ENCODE data around the gene ROR1. TPM values are rescaled to one million over a fixed set of nuclear protein-coding genes. Genes with fewer than 3 reads are reported as not detected.

Gene ROR1
- total RNA-seq, 4 donors from 2014 or later, result 5.1 to 7.3 (median 6.5) TPM

- TF ChIP-seq POLR2A (IDR thresholded peaks at IDR 0.05; ENCODE audit: low read depth) (no peak), CTCF (IDR thresholded peaks at IDR 0.05) (no peak), POLR2AphosphoS5 (IDR thresholded peaks at IDR 0.05) (no peak), EP300 (IDR thresholded peaks at IDR 0.05) (no peak)
- no peak for DNase-seq (ENCODE audit: extremely low spot score)
- Histone ChIP-seq H3K4me3 (no peak overlapping the region), H3K4me1 (peaks cover 0 to 8% (median 2%) of the 10 kb centered on the region in 4 donors), H3K27ac (replicated peaks in 1 of 4) (no peak overlapping the region), H3K36me3 (no peaks in the 10 kb centered on the region), H3K27me3 (no peaks in the 10 kb centered on the region), H3K9me3 (no peaks in the 10 kb centered on the region)
- intact Hi-C loops (cut with DNase I), result no loop called here
- 70% methylated on average over 4 of the region's 4 CpGs for WGBS
Observed at GRCh38 chr1:63984257-63984929, 210.6 kb downstream of the ROR1 start.

GRCh38 chr1:63984930-63985290 is 211.1 kb downstream of the ROR1 start:
- Histone ChIP-seq H3K36me3 (no peaks in the 10 kb centered on the region), H3K27me3 (no peaks in the 10 kb centered on the region), H3K27ac (replicated peaks in 1 of 4) (no peak overlapping the region), H3K4me1 (peaks cover 0 to 8% (median 2%) of the 10 kb centered on the region in 4 donors), H3K9me3 (no peaks in the 10 kb centered on the region), H3K4me3 (no peak overlapping the region)
- DNase-seq (ENCODE audit: extremely low spot score), result no peak
- intact Hi-C loops (cut with DNase I), result no loop called here
- 85% methylated on average over 5 of the region's 5 CpGs for WGBS
- no peak for TF ChIP-seq CTCF (IDR thresholded peaks at IDR 0.05)
- TF ChIP-seq POLR2AphosphoS5 (IDR thresholded peaks at IDR 0.05), result no peak
- TF ChIP-seq POLR2A (IDR thresholded peaks at IDR 0.05; ENCODE audit: low read depth), result no peak
- no peak for TF ChIP-seq EP300 (IDR thresholded peaks at IDR 0.05)

GRCh38 chr1:63987014-63987627 is 213.3 kb downstream of the ROR1 start:
- Histone ChIP-seq H3K4me3 (no peak overlapping the region), H3K27ac (replicated peaks in 1 of 4) (no peak overlapping the region), H3K9me3 (no peaks in the 10 kb centered on the region), H3K4me1 (peaks cover 0 to 4% (median 0%) of the 10 kb centered on the region in 4 donors), H3K36me3 (no peaks in the 10 kb centered on the region), H3K27me3 (no peaks in the 10 kb centered on the region)
- no peak for DNase-seq (ENCODE audit: extremely low spot score)
- intact Hi-C loops (cut with DNase I), result no loop called here
- TF ChIP-seq CTCF (IDR thresholded peaks at IDR 0.05) (no peak), POLR2A (IDR thresholded peaks at IDR 0.05; ENCODE audit: low read depth) (no peak), POLR2AphosphoS5 (IDR thresholded peaks at IDR 0.05) (no peak), EP300 (IDR thresholded peaks at IDR 0.05) (no peak)
- 38% methylated on average over 2 of the region's 2 CpGs for WGBS

GRCh38 chr1:63987628-63988024 is 213.8 kb downstream of the ROR1 start:
- H3K4me3 ChIP-seq, result no peak overlapping the region
- intact Hi-C loops (cut with DNase I), result no loop called here
- no peaks in the 10 kb centered on the region for H3K9me3 ChIP-seq
- no peak overlapping the region for H3K27ac ChIP-seq (replicated peaks in 1 of 4)
- no peak for TF ChIP-seq CTCF (IDR thresholded peaks at IDR 0.05)
- no peak for TF ChIP-seq POLR2A (IDR thresholded peaks at IDR 0.05; ENCODE audit: low read depth)
- no peak for TF ChIP-seq EP300 (IDR thresholded peaks at IDR 0.05)
- TF ChIP-seq POLR2AphosphoS5 (IDR thresholded peaks at IDR 0.05), result no peak
- H3K36me3 ChIP-seq, result no peaks in the 10 kb centered on the region
- no peaks in the 10 kb centered on the region for H3K27me3 ChIP-seq
- 46% methylated on average over 3 of the region's 3 CpGs for WGBS
- no peak for DNase-seq (ENCODE audit: extremely low spot score)
- peaks cover 0 to 4% (median 0%) of the 10 kb centered on the region in 4 donors for H3K4me1 ChIP-seq
